Ovary (tissue), 9 donors: ENCODE measurements around the gene IL17B. TPM values are rescaled to one million over a fixed set of nuclear protein-coding genes. Genes with fewer than 3 reads are reported as not detected.

Source experiments
- DNase-seq, 5 donors: peaks; one replicate each; pipeline ENCODE4 v3.0.0-alpha.2; 2019 to 2020
- H3K27ac ChIP-seq, 2 donors: fragments of 200-600 bp; one replicate each; pipeline versions ENCODE4 v1.5.1 to v1.8.0; 2019 to 2022
- H3K27me3 ChIP-seq: fragments of 200-600 bp; one replicate; pipeline ENCODE4 v1.8.0; 2022
- H3K36me3 ChIP-seq: fragments of 200-600 bp; sonication (generic); one replicate; pipeline ENCODE4 v1.5.1; 2019
- H3K4me1 ChIP-seq: one replicate; pipeline ENCODE4 v1.8.1; 2013; ENCODE audit warnings: mild to moderate bottlenecking, moderate library complexity; ENCODE audit not compliant: insufficient read depth
- H3K4me3 ChIP-seq: fragments of 200-600 bp; sonication (generic); one replicate; pipeline ENCODE4 v1.5.1; 2017
- H3K9me3 ChIP-seq, 2 donors: fragments of 200-600 bp in 1 of 2; sonication (generic) in 1 of 2; one replicate each; pipeline versions ENCODE4 v1.5.1 to v1.8.1; 2013 to 2019; ENCODE audit warnings: mild to moderate bottlenecking in 1 of 2, moderate library complexity in 1 of 2
- EP300 ChIP-seq: sonication (generic); formaldehyde crosslinking; IDR thresholded peaks from one replicate; pipeline ENCODE4 v1.6.1; 2017; ENCODE audit warnings: antibody characterized with exemption
- POLR2A ChIP-seq: fragments of 450-650 bp; IDR thresholded peaks from one replicate; pipeline ENCODE4 v1.6.1; 2017; ENCODE audit warnings: antibody characterized with exemption, mild to moderate bottlenecking, moderate library complexity
- WGBS, 3 donors: extraction: QIAGEN DNeasy Blood & Tissue Kit in 1 of 3; methylation state at CpG; one replicate each; pipeline versions ENCODE4 v1.1.5 to v1.1.7; 2013 to 2017; 5-methylcytosine and 5-hydroxymethylcytosine counted together
- intact Hi-C, 4 donors: fragments of 100-400 bp; cut with DNase I; formaldehyde crosslinking; loops; one replicate each; pipeline versions ENCODE4 v1.11.0 to v1.15.1; 2022 to 2023
- polyA plus RNA-seq, 2 donors: library from polyadenylated mRNA; stranded (reverse); fragments of 200-250 nt in 1 of 2; fragments of 350-450 nt in 1 of 2; fragmentation: Illumina TruSeq in 1 of 2; extraction: RNeasy Lipid Tissue Mini Kit (QIAGEN cat#74804) in 1 of 2; gene quantifications; one replicate each; pipeline ENCODE4 v1.2.3, GENCODE V29; 2013 to 2014
- total RNA-seq, 7 donors: library from RNA; depleted of rRNA in 2 of 7; stranded (reverse); fragments of >200 nt in 2 of 7; fragmentation: NEBNext Ultra II Directional in 3 of 7; extraction: Animal tissue kit (Norgen Biotek cat#: 25700) in 3 of 7; gene quantifications; one replicate each; pipeline versions ENCODE4 v1.1.0 to v1.2.4, GENCODE V29; 2016 to 2023
- TF ChIP-seq, protein P1 (sequence below), 3 donors: fragments of 450-650 bp in 2 of 3; fragments of 200-600 bp in 1 of 3; IDR thresholded peaks; one replicate each; pipeline versions ENCODE4 v1.5.1 to v1.8.0; 2016 to 2022; ENCODE audit warnings: antibody characterized with exemption in 3 of 3, mild to moderate bottlenecking in 1 of 3
- donor health status: DM: no; HTN: no; CAD: no; lungs with moderate emphysema.
- donor health status: DM: no; HTN: no; CAD: no.
- donor health status: Bipolar disorder and iron deficiency.
- donor health status: DM: yes; HTN: yes; CAD: no.
- donor health status: DM: no; HTN: no; CAD: no.
- donor health status: DM: yes; HTN: yes; CAD: no.

IL17B gene
- total and polyA plus RNA-seq, 9 donors: 0.47 to 1.7 (median 0.54) TPM; not detected in 6

DNA sequence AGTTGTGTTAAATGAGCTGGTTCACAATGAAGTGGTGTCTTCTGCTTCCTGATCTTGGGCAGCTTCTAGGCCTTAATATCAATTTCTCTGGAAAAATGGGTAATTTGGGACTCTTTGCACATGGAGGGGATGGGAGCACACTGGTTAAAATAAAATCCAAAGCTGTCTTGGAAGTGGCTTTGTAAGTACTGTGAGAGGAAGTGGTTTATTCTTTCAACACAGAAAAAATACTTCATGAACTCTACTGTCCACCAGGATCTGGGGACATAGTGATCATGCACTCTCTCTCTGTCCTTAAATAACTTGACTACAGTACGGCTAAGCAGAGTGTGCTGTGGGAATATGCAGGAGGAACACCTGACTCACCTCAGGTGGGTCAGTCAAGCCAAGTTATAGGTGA, 18.8 kb downstream of the IL17B start:
- Histone ChIP-seq H3K9me3 (no peaks in the 10 kb centered on the region), H3K36me3 (no peaks in the 10 kb centered on the region), H3K4me3 (no peak overlapping the region), H3K27me3 (no peaks in the 10 kb centered on the region), H3K4me1 (peaks cover 2% of the 10 kb centered on the region), H3K27ac (no peak overlapping the region)
- 74 to 94% (median 85%) methylated on average over 1 of the region's 1 CpG for WGBS, 3 donors
- intact Hi-C loops: no loop called here
- TF ChIP-seq EP300 (no peak), POLR2A (no peak)
- TF ChIP-seq, protein P1, sequence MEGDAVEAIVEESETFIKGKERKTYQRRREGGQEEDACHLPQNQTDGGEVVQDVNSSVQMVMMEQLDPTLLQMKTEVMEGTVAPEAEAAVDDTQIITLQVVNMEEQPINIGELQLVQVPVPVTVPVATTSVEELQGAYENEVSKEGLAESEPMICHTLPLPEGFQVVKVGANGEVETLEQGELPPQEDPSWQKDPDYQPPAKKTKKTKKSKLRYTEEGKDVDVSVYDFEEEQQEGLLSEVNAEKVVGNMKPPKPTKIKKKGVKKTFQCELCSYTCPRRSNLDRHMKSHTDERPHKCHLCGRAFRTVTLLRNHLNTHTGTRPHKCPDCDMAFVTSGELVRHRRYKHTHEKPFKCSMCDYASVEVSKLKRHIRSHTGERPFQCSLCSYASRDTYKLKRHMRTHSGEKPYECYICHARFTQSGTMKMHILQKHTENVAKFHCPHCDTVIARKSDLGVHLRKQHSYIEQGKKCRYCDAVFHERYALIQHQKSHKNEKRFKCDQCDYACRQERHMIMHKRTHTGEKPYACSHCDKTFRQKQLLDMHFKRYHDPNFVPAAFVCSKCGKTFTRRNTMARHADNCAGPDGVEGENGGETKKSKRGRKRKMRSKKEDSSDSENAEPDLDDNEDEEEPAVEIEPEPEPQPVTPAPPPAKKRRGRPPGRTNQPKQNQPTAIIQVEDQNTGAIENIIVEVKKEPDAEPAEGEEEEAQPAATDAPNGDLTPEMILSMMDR (IDR thresholded peaks at IDR 0.05): no peak
- DNase-seq: no peak

DNA sequence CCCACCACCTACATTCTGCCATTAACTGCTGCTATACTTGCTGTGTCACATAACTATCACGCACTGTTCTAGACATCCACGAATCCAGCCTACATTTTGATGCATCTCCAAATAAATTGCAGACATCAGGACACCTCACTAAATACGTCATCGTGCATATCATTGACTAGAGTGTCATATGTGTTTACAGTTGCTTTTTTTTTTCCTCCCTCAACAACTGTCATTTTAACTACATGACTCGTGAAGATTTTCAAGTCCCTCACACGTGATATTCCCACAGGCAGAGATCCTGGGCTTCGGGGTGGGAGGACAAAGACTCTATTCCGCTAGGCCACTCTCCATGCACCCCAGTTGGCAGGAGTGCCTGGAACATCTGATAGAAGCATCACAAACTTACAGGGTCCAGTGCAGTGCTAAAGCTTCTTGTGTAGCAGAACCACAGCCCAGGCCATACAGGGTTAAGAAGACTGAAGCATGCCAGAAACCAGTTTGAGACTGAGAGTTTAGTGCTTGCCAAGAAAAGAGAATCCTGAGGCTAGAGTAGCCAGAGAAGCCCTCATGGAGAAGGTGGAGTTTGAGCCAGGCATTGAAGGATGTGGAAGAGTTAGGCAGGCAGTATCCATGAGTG, 20.1 kb downstream of the IL17B start:
- Histone ChIP-seq H3K4me3 (no peak overlapping the region), H3K27ac (no peak overlapping the region)
- 80 to 85% (median 82%) methylated on average over 8 of the region's 8 CpGs for WGBS, 3 donors

GRCh38 chr5:149358294-149358651, 20.8 kb downstream of the IL17B start:
- Histone ChIP-seq H3K4me3 (peak overlapping the region; percentile 53), H3K27me3 (no peaks in the 10 kb centered on the region), H3K4me1 (peaks cover 2% of the 10 kb centered on the region), H3K27ac (peak overlapping the region; percentile 1 to 71), H3K9me3 (no peaks in the 10 kb centered on the region), H3K36me3 (no peaks in the 10 kb centered on the region)
- TF ChIP-seq POLR2A (no peak), EP300 (no peak)
- TF ChIP-seq, protein P1 (IDR thresholded peaks at IDR 0.05): no peak
- 1% methylated on average over 18 of the region's 18 CpGs for WGBS, 3 donors
- peak; percentile 43 to 69 (median 68) for DNase-seq
- intact Hi-C loops: no loop called here

More for the DNA sequence above, 20.1 kb downstream of the IL17B start:
- H3K4me1 ChIP-seq: peaks cover 2% of the 10 kb centered on the region
- no peaks in the 10 kb centered on the region for H3K27me3 ChIP-seq
- H3K9me3 ChIP-seq: no peaks in the 10 kb centered on the region
- intact Hi-C loops: no loop called here
- H3K36me3 ChIP-seq: no peaks in the 10 kb centered on the region
- TF ChIP-seq POLR2A: no peak
- TF ChIP-seq, protein P1 (IDR thresholded peaks at IDR 0.05): no peak
- no peak for TF ChIP-seq EP300
- DNase-seq: no peak

- H3K4me1 ChIP-seq: peaks cover 2% of the 10 kb centered on the region
- peak within 1 kb of the TSS; percentile 1 to 71 for H3K27ac ChIP-seq
- TF ChIP-seq, protein P1 (IDR thresholded peaks at IDR 0.05): no peak
- peak; percentile 47 for TF ChIP-seq POLR2A
- 1% methylated on average over 34 to 61 of the region's 61 CpGs for WGBS, 3 donors
- intact Hi-C loops: no loop called here
- H3K27me3 ChIP-seq: no peaks in the 10 kb centered on the region
- H3K9me3 ChIP-seq: no peaks in the 10 kb centered on the region
- H3K4me3 ChIP-seq: peak within 1 kb of the TSS; percentile 53
- peak; percentile 94 to 96 (median 95) for DNase-seq
- H3K36me3 ChIP-seq: no peaks in the 10 kb centered on the region
Measured at GRCh38 chr5:149357370-149358293, 21.5 kb downstream of the IL17B start, which contains the start of gene PCYOX1L. Gene PCYOX1L, plus strand, starts transcription at chr5:149358046. Its CDS starts 23 bp downstream, at chr5:149358069.
